ENCODE results near the gene ANAPC7. TPM values are rescaled to one million over a fixed set of nuclear protein-coding genes. Genes with fewer than 3 reads are reported as not detected.
"Not testable (repeated sequence)": the region's sequence is repeated elsewhere in the genome, so short reads cannot be mapped to it uniquely, and the experiment has no call there.

ANAPC7 gene
- total RNA-seq, 1 experiment from 2014 or later, result 91.8 TPM

DNA sequence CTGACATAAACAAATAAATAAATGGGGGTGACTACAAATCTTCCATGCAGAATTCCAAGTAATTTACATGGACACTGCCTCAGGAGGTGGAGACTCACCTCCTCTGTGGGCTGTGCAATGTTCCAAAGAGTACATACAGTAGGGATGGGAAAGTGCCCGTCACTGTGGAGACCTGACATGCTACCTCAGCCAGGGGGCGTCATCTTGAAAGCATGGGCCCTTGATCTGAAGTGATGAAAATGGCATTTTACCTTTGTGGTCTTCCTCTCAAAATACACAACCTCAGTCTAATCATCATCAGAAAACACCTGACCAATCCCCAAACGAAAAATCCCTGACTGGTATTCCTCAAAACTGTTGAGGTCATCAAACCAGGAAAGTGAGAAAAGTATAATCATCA is 48.4 kb downstream of the ANAPC7 start:
- peak; percentile 61 for DNase-seq (ENCODE audit: low read depth, low spot score)
- in situ Hi-C loops (cut with HindIII; ENCODE audit: low pct_unique_long_range_greater_than_20kb, low sequenced_read_pairs), result no loop called here

DNA sequence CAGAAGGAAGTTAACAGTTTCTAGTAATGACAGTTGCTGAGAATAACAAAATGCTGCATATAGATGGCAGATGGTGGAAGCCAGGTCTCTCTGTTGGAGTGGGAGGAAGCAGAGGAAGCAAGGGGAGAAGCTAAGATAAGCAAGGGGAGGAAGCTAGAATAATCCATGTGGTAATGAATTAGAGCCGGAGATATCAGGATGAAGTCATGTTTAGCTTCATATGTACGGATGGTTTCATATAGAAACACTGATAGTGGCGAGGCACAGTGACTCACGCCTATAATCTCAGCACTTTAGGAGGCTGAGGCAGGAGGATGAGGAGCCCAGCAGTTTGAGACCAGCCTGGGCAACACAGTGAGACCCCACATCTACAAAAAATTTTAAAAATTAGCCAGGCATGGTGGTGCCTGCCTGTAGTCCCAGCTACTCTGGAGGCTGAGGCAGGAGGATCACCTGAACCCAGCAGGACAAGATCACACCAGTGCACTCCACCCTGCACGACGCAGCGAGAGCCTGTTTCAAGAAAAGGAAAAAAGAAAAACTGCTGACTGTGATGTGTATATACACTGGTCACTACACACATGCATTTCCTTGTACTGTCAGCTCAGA is 49.2 kb downstream of the ANAPC7 start:
- in situ Hi-C loops (cut with HindIII; ENCODE audit: low pct_unique_long_range_greater_than_20kb, low sequenced_read_pairs), result no loop called here
- DNase-seq (ENCODE audit: low read depth, low spot score), result no peak

DNA sequence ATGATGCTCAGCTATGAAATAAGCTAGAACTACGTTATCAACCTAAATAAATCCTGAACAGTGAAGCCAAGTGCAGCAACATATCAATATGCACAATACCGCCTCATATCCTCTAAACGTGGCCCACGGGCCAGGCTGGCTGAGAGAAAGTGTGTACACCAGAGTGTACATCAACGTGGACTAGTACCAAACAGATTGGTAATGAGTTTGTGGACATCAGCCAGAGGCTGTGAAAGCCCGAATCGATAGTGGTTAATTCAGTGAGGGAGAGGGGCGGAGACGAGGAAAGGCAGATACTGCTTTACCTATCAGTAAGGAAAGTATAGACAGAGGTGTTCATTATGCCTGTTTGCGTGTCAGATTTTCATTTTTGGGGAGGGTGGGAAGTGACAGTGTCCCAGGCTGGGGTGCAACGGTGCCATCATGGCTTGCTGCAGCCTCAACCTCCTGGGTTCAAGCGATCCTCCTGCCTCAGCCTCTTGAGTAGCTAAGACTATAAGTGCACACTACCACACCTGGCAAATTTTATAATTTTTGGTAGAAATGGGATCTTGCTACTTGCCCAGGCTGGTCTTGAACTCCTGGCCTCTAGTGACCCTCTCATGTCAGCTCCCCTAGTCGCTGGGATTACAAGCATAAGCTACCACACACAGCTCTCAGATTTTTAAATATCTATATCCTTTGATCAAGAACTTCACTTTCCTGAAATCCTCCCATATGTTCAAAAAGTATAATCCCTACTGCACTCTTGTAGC is 50.1 kb downstream of the ANAPC7 start:
- in situ Hi-C loops (cut with HindIII; ENCODE audit: low pct_unique_long_range_greater_than_20kb, low sequenced_read_pairs), result no loop called here
- no peak for DNase-seq (ENCODE audit: low read depth, low spot score)

- in situ Hi-C loops (cut with HindIII; ENCODE audit: low pct_unique_long_range_greater_than_20kb, low sequenced_read_pairs), result no loop called here
- DNase-seq (ENCODE audit: low read depth, low spot score), result no peak
These were observed 51.1 kb downstream of the ANAPC7 start for GRCh38 chr12:110352401-110352800.

DNA sequence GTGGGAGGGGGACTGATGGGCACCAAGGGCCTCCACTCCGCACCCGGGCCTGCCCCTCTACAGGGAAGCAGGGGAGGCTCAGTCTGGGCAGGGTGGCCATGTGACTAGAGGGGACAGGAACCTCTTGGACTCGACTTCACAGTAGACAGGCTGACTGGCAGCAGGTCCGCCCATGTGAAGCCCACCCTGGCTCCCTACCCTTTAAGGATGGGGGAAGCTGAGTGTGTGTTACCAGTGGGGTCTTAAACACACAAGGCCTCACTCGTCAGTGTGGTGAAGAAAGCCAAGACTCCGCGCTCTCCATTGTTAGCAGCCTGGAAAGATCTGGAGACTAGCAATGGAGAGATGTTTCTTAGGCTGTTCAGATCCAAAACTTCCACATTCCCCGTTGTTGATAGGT is 52.4 kb downstream of the ANAPC7 start:
- DNase-seq (ENCODE audit: low read depth, low spot score), result no peak
- in situ Hi-C loops (cut with HindIII; ENCODE audit: low pct_unique_long_range_greater_than_20kb, low sequenced_read_pairs), result no loop called here

DNA sequence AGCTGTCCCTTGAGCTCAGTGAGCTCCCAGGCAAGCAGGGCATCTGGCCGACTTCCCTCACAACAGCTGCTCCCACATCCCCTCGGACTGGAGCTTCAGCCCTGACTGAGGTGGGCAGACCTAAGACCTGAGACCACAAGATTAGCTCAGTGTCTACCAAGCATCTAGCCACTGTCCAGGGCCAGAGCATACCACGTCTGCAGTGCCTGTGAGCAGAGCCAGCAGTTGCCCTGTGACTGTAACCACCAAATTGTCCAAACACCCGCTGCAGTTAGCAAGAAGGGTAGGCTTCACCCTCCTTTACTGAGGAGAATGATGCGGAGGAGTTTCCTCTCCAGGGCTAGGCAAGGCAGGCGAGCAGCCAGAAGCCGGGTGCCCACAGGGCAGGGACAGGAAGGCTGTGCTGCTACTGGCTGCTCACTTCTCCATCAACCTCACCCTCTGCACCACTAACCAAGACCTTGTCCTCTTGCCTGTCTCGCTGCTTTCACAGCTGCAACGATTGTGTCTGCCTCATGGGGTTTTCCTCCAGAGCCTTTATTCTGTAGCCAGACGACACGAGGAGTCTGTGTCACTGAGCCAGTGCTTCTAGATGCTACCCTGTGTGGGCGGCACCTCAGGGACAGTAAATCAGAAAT is 53.9 kb downstream of the ANAPC7 start:
- in situ Hi-C loops (cut with HindIII; ENCODE audit: low pct_unique_long_range_greater_than_20kb, low sequenced_read_pairs), result no loop called here
- no peak for DNase-seq (ENCODE audit: low read depth, low spot score)

- no peak for DNase-seq (ENCODE audit: low read depth, low spot score)
- in situ Hi-C loops (cut with HindIII; ENCODE audit: low pct_unique_long_range_greater_than_20kb, low sequenced_read_pairs), result no loop called here
These were observed 54.4 kb downstream of the ANAPC7 start for GRCh38 chr12:110349096-110349495.

- no peak for DNase-seq (ENCODE audit: low read depth, low spot score)
- in situ Hi-C loops (cut with HindIII; ENCODE audit: low pct_unique_long_range_greater_than_20kb, low sequenced_read_pairs), result no loop called here
These were observed 55.0 kb downstream of the ANAPC7 start for GRCh38 chr12:110348431-110349059.

GRCh38 chr12:110347767-110348166 is 55.7 kb downstream of the ANAPC7 start:
- in situ Hi-C loops (cut with HindIII; ENCODE audit: low pct_unique_long_range_greater_than_20kb, low sequenced_read_pairs), result no loop called here
- no peak for DNase-seq (ENCODE audit: low read depth, low spot score)

- no peak for DNase-seq (ENCODE audit: low read depth, low spot score)
These were observed 57.5 kb downstream of the ANAPC7 start for GRCh38 chr12:110345963-110346362.

DNA sequence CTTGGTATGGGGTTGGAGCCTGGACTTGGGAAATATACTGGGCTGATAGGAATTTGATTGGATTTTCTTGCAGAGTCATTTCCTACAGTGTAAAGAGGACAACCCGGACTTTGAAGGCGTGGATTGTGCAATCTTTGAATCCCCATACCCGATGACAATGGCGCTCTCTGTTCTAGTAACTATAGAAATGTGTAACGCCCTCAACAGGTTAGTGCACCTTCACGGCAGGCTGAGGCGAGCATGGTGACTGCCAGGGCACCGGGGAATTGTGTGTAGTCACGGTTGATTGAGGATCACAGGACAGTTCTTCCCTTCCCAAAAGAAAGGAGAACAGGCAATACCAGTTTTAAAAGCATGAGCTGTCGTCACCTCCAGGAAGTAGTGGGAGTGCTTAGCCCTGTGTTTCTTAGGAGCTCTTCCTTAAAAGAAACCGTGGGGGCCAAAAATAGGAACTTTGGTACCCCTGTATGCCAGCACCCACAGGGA is 58.3 kb downstream of the ANAPC7 start:
- in situ Hi-C loops (cut with HindIII; ENCODE audit: low pct_unique_long_range_greater_than_20kb, low sequenced_read_pairs), result no loop called here
- peak; percentile 66 for DNase-seq (ENCODE audit: low read depth, low spot score)

More at GRCh38 chr12:110345963-110346362, 57.5 kb downstream of the ANAPC7 start:
- in situ Hi-C loops (cut with HindIII; ENCODE audit: low pct_unique_long_range_greater_than_20kb, low sequenced_read_pairs), result no loop called here

- in situ Hi-C loops (cut with HindIII; ENCODE audit: low pct_unique_long_range_greater_than_20kb, low sequenced_read_pairs), result no loop called here
- no peak for DNase-seq (ENCODE audit: low read depth, low spot score)
These were observed 58.9 kb downstream of the ANAPC7 start for GRCh38 chr12:110344657-110345056.

DNA sequence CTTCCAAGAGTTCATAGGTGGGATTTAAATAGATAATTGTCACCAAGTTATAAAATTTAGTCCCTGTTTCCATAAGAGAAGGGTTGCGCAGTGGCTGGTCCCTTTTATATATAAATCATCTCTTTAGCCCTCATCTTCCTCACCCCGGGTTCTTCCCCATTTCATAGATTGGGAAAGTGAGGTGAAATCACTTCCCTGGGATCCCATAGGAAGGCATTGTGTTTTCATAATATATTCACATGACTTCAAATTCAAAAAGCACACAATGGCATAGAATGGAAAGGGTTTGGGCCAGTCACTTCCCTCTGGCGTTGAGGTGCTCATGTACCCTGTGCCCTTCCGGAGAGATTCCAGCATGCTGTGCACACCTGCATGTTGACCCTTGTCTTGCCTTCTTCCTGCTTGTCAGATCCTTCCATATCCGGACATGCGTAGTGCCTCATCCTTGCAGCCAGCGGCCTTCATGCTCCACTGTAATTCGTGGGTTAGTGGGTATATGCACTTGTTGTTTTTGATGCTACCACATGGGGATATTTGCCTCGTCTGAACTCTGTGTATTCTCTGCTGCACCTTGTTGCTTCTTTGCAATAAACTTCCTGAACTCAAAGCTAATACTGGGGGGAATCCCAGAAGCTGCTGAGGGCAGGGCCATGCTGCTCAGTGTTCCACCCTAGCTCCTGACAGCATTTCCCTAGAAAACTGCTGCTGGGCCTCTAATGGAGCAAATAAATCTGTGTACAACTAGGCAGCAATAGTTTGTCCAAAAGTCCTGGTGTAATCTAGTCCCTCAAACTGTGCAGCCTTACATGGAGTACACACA is 59.6 kb downstream of the ANAPC7 start:
- in situ Hi-C loops (cut with HindIII; ENCODE audit: low pct_unique_long_range_greater_than_20kb, low sequenced_read_pairs), result no loop called here
- no peak for DNase-seq (ENCODE audit: low read depth, low spot score)

DNA sequence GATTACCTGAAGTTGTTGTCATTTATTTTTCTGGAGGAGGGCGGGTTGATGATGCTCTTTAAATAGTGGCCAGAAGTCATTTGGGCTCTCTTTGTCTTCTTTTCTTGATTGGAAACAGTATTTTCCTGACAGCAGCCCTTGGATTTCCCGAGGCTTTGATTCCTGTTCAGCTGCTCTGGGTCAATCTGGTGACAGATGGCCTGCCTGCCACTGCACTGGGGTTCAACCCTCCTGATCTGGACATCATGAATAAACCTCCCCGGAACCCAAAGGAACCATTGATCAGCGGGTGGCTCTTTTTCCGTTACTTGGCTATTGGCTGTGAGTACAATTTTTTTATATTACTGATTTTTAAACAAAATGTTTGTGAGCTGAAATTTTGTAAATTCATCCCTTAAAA is 60.4 kb downstream of the ANAPC7 start:
- DNase-seq (ENCODE audit: low read depth, low spot score), result no peak
- in situ Hi-C loops (cut with HindIII; ENCODE audit: low pct_unique_long_range_greater_than_20kb, low sequenced_read_pairs), result no loop called here

DNA sequence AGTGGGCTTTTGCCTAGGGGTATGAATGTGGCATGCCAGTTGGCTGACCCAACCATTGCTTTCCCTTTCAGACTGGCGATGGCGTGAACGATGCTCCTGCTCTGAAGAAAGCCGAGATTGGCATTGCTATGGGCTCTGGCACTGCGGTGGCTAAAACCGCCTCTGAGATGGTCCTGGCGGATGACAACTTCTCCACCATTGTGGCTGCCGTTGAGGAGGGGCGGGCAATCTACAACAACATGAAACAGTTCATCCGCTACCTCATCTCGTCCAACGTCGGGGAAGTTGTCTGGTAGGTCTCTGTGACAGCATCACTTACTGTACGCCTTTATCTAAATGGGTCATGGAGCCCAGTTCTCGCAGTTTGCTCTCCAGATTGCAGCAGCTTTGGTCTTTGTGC is 61.4 kb downstream of the ANAPC7 start:
- in situ Hi-C loops (cut with HindIII; ENCODE audit: low pct_unique_long_range_greater_than_20kb, low sequenced_read_pairs), result no loop called here
- DNase-seq (ENCODE audit: low read depth, low spot score), result no peak

GRCh38 chr12:110340706-110341105 is 62.8 kb downstream of the ANAPC7 start:
- no peak for DNase-seq (ENCODE audit: low read depth, low spot score)
- in situ Hi-C loops (cut with HindIII; ENCODE audit: low pct_unique_long_range_greater_than_20kb, low sequenced_read_pairs), result no loop called here

DNA sequence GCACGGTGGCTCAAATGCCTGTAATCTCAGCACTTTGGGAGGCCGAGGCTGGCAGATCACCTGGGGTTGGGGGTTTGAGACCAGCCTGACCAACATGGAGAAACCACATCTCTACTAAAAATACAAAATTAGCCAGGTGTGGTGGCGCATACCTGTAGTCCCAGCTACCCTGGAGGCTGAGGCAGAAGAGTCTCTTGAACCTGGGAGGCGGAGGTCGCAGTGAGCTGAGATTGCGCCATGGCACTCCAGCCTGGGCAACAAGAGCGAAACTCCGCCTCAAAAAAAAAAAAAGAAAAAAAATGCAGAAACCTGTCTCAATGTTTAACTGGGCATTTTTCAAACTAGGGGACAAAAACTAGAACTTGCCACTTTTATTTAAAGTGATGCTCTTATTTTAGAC is 63.2 kb downstream of the ANAPC7 start:
- DNase-seq (ENCODE audit: low read depth, low spot score); in situ Hi-C loops (cut with HindIII; ENCODE audit: low pct_unique_long_range_greater_than_20kb, low sequenced_read_pairs): not testable (repeated sequence)

Data from SK-MEL-5 (cell line).